GM12873 (cell line): ENCODE measurements around the gene KCNH1.

Source experiments
- CTCF ChIP-seq: IDR thresholded peaks from 2 replicates; pipeline ENCODE4 v1.5.1; 2012; ENCODE audit warnings: low read depth, mild to moderate bottlenecking, moderate library complexity, low read length, control low read depth; ENCODE audit not compliant: insufficient read depth; ENCODE audit errors: missing control alignments

Gene KCNH1

GRCh38 chr1:210689826-210690225 is 444.1 kb downstream of the KCNH1 start:
- TF ChIP-seq CTCF: no peak

- TF ChIP-seq CTCF: no peak
Observed at GRCh38 chr1:210688512-210689234, 445.3 kb downstream of the KCNH1 start.

GRCh38 chr1:210687582-210688279 is 446.2 kb downstream of the KCNH1 start:
- TF ChIP-seq CTCF: no peak

GRCh38 chr1:210686841-210687240 is 447.1 kb downstream of the KCNH1 start:
- TF ChIP-seq CTCF: no peak

- TF ChIP-seq CTCF: no peak
Observed at GRCh38 chr1:210685295-210685650, 448.7 kb downstream of the KCNH1 start.

- TF ChIP-seq CTCF: no peak
Observed at GRCh38 chr1:210684466-210685294, 449.3 kb downstream of the KCNH1 start.
